Measurements from ENCODE around the gene SPAG17. TPM values are rescaled to one million over a fixed set of nuclear protein-coding genes. Genes with fewer than 3 reads are reported as not detected.

SPAG17 gene
- not detected in 2 replicates for total RNA-seq

GRCh38 chr1:118185084-118185832 lies at the start of gene SPAG17:
SPAG17 (minus strand) TSS chr1:118185228; CDS start chr1:118185157, 71 bp downstream.

DNA sequence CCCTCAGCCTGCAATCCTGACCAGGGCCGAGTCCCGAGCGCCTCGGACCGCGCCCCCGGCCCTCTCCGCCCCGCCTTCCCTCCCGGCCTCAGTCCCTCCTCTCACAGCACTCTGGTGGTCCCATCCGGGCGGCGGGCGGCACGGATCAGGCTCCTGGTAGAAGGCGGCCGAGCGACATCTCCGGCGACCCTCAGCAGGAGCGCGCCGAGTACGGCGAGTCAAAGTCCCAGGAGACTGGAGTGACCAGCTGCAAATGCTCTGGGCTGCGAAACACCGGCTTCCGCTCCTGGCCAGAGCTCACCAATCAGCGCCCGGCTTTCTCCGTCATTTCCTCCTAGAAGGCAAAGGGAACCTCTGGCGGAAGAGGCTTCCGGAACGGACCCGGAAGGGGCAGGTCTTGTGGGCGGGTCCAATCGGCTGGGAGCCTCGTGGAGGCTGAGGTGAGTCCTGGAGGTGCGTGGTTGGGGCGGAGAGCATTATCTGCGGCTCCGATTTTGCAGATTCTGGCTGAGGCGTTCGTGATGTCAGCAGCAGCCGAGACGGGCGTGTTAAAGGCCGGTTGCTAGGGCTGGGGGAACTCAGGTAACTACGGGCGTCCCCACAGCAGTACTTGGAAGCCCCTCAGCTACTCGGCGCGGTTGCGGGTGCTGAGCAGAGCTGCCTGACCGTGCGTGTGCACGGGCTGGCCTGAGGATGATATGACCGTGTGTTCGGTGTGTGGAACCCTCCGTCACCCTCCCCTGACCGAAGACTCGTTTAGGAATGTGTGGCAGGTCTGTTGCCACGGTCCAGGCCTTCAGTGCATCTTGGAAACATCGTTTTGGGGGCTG lies 255.5 kb downstream of the SPAG17 start, which contains the start of the genes GDAP2 and WDR3:
Gene GDAP2 (minus strand): TSS at position 279 of the 830 bp plus-strand sequence. CDS start 9,264 bp downstream, outside the sequence.
Gene WDR3 (plus strand): TSS at position 397 of the 830 bp plus-strand sequence. CDS start 3,581 bp downstream, outside the sequence.

